NCI-H2196 treated with DMSO at 0.1 percent for 48 hours (cell line): Measurements from ENCODE around the gene SPATA21.

Source experiments
- DNase-seq: peaks from one replicate; lab custom pipeline; 2025; ENCODE audit not compliant: unreplicated experiment; lab: John Stamatoyannopoulos, UW

The SPATA21 gene

GRCh38 chr1:16451841-16452528 lies 14.8 kb upstream of the SPATA21 start:
- DNase-seq: no peak

GRCh38 chr1:16450863-16451481 lies 13.7 kb upstream of the SPATA21 start:
- DNase-seq: no peak

GRCh38 chr1:16449666-16450065 lies 12.4 kb upstream of the SPATA21 start:
- no peak for DNase-seq

GRCh38 chr1:16449065-16449464 lies 11.8 kb upstream of the SPATA21 start:
- DNase-seq: no peak

- DNase-seq: no peak
Observed at GRCh38 chr1:16447641-16448040, 10.4 kb upstream of the SPATA21 start.

GRCh38 chr1:16446116-16446515 lies 8.9 kb upstream of the SPATA21 start:
- DNase-seq: no peak

GRCh38 chr1:16445052-16445451 lies 7.8 kb upstream of the SPATA21 start:
- no peak for DNase-seq

GRCh38 chr1:16443975-16444770 lies 6.9 kb upstream of the SPATA21 start:
- DNase-seq: no peak

GRCh38 chr1:16442941-16443340 lies 5.7 kb upstream of the SPATA21 start:
- no peak for DNase-seq

GRCh38 chr1:16442265-16442664 lies 5.0 kb upstream of the SPATA21 start:
- DNase-seq: no peak

- no peak for DNase-seq
Observed at GRCh38 chr1:16441282-16441665, 4.0 kb upstream of the SPATA21 start.

GRCh38 chr1:16440470-16441281 lies 3.5 kb upstream of the SPATA21 start, which contains the start of gene NECAP2:
TSS of gene NECAP2 (plus strand) at chr1:16440724. CDS start at chr1:16440762, 38 bp downstream.
- peak; percentile 89 for DNase-seq

GRCh38 chr1:16440131-16440469 lies 2.9 kb upstream of the SPATA21 start:
- no peak for DNase-seq

- no peak for DNase-seq
Observed at GRCh38 chr1:16438924-16439323, 1.7 kb upstream of the SPATA21 start.

- no peak for DNase-seq
Observed at GRCh38 chr1:16438516-16438915, 1.3 kb upstream of the SPATA21 start.

GRCh38 chr1:16434501-16434900 lies 2.7 kb downstream of the SPATA21 start:
- no peak for DNase-seq

- DNase-seq: no peak
Observed at GRCh38 chr1:16434007-16434406, 3.2 kb downstream of the SPATA21 start.

GRCh38 chr1:16433030-16433429 lies 4.2 kb downstream of the SPATA21 start:
- DNase-seq: no peak

- DNase-seq: no peak
Observed at GRCh38 chr1:16430606-16431005, 6.6 kb downstream of the SPATA21 start.

- no peak for DNase-seq
Observed at GRCh38 chr1:16425125-16426025, 11.8 kb downstream of the SPATA21 start.
